ENCODE results near the gene SKAP2.

Gene SKAP2

DNA sequence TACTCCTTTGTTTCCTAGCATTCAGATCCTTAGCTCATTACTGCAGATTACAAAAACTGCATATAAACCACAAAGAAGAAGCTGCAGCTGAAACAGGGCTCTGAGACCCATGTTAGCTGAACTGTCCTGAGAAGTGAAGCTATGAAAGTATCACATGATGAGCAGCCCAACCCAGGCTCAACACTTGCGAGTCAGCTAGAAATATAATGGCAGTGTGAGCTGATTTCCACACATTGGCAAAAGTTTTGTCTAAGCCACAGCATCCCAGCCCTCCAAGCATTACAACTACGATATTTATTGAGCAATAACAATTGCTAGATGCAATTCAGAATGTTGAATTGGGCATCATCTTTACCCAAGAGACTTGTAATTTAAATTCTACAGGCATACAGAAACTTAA is 34.5 kb upstream of the SKAP2 start:
- no peak for DNase-seq (ENCODE audit: low read depth)
- no peak overlapping the region for H3K4me3 ChIP-seq (ENCODE audit: low read depth, low read length)
- TF ChIP-seq, protein P1, sequence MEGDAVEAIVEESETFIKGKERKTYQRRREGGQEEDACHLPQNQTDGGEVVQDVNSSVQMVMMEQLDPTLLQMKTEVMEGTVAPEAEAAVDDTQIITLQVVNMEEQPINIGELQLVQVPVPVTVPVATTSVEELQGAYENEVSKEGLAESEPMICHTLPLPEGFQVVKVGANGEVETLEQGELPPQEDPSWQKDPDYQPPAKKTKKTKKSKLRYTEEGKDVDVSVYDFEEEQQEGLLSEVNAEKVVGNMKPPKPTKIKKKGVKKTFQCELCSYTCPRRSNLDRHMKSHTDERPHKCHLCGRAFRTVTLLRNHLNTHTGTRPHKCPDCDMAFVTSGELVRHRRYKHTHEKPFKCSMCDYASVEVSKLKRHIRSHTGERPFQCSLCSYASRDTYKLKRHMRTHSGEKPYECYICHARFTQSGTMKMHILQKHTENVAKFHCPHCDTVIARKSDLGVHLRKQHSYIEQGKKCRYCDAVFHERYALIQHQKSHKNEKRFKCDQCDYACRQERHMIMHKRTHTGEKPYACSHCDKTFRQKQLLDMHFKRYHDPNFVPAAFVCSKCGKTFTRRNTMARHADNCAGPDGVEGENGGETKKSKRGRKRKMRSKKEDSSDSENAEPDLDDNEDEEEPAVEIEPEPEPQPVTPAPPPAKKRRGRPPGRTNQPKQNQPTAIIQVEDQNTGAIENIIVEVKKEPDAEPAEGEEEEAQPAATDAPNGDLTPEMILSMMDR (IDR thresholded peaks at IDR 0.05; ENCODE audit: insufficient read depth, low read depth, low read length, missing control alignments) = no peak

DNA sequence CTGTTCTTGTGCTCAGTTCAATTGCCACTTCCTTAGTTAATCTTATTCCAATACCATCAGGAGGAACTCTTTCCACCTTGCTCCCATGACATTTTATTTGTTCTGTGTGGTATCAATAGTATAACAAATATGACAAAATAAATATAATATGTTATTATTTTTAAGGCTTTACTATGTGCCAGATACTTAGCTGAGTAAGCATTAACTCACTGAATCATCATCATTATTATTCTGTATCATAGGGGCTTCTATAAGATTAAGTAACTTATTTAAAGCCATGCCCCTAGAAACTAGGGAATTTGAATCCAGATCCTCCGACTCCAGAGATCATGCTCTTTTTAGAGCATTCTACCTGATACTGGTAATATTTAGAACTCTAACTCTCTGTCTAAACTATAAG is 33.5 kb upstream of the SKAP2 start:
- DNase-seq (ENCODE audit: low read depth) = no peak
- TF ChIP-seq, protein P1 (IDR thresholded peaks at IDR 0.05; ENCODE audit: insufficient read depth, low read depth, low read length, missing control alignments) = no peak
- no peak overlapping the region for H3K4me3 ChIP-seq (ENCODE audit: low read depth, low read length)

DNA sequence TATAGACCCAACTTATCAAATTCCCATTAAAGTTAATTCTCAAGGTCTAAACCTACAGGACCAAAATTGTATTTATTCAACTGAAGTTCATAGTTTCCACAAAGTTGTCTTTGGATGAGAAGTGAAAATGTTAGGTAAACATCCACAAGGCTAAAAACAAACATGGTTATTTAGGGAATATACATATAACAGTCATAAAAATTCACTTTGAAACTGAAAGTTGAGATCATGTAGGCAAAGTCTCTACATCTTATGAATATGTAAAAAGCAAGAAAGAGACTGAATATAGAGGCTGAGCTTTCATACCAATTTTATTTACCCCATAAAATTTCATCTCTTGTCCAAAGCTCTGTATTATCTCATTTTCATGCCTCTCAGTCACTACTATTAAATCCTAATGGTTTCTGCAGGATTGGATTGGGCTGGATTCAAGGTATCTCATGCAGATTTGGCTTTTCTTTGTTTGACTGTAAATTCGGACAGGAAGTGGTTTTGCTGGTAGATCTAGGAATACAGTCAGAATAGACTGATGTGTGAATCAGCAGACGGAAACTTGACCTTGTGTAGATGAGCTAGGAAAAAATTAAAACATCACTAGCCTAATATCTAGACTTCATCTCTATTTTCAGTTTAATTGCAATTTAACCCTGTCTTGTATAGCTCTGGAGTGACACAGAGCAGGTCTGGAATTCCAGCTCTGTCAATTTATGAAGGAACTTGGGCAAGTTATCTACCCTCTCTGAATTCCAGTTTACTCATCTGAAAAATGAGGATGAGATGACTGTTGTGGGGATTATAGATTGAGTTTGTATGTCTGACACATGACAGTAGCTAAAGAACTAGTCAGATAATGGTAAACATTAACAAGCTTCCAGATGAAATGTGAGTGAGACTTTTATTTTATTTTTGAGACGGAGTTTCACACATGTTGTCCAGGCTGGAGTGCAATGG is 27.3 kb upstream of the SKAP2 start:
- DNase-seq (ENCODE audit: low read depth) = peak; percentile 37
- TF ChIP-seq, protein P1 (IDR thresholded peaks at IDR 0.05; ENCODE audit: insufficient read depth, low read depth, low read length, missing control alignments) = no peak

DNA sequence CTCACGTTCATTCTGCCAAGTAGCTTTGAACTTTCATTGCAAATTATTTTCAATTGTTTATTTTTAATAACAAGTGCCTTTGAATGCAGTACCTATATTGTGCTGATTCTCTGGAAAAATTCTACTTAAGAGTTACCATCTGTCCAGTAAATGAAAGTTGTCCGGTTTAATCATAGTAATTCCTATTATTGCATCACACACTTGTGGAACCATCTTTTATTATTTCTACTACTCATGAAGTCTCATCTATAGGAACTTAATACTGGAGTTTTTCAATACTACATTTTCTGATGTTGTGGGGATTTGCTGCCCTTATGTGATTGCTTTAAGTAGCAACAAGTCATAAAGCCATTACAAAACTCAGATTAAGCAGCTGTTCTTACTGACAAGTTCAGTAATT is 16.5 kb upstream of the SKAP2 start:
- TF ChIP-seq, protein P1 (IDR thresholded peaks at IDR 0.05; ENCODE audit: insufficient read depth, low read depth, low read length, missing control alignments) = no peak
- no peak overlapping the region for H3K4me3 ChIP-seq (ENCODE audit: low read depth, low read length)
- no peak for DNase-seq (ENCODE audit: low read depth)

More for the DNA sequence above, 27.3 kb upstream of the SKAP2 start:
- H3K4me3 ChIP-seq (ENCODE audit: low read depth, low read length) = no peak overlapping the region

DNA sequence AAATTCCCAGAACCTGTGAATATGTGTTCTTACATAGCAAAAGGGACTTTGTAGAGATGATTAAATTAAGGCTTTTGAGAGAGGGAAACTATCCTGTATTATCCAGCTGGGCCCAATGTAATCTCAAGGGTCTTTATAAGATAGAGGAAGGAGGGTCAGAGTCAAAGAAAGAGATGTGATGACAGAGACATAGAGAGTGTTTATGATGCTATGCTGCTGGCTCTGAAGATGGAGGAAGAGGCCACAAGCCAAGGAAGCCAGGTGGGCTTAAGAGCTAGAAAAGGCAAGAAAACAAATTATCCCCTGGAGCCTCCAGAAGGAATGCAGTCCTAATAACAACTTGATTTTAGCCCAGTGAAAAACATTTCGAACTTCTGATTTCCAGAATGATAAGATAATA is 15.3 kb upstream of the SKAP2 start:
- TF ChIP-seq, protein P1 (IDR thresholded peaks at IDR 0.05; ENCODE audit: insufficient read depth, low read depth, low read length, missing control alignments) = no peak
- no peak overlapping the region for H3K4me3 ChIP-seq (ENCODE audit: low read depth, low read length)
- no peak for DNase-seq (ENCODE audit: low read depth)

DNA sequence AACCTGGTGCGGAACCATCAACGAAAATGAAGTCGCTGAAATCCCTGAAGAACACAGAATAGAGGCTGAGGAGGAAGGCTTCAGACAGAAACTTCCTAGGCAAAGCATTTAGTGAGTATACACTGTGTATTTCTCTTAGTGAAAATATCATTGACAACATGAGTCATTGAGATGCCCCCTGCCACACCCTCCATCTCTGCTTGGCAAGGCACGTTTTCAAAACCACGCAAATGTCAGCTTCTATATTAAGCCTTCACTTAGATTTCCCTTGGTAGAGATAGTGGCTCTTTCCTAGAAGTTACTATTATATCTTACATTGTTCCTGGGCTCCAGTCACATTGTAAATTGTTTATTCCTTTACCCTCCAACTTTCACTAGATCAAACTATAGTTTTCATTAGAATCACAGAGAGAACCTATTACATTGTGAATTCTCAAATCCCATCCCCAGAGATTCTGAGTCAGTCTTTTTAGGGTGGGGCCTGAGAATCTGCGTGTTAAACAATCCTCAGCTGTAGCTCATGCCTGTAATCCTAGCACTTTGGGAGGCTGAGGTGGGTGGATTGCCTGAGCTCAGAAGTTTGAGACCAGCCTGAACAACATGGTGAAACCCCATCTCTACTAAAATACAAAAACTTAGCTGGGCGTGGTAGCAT is 4.6 kb upstream of the SKAP2 start:
- DNase-seq (ENCODE audit: low read depth) = no peak
- H3K4me3 ChIP-seq (ENCODE audit: low read depth, low read length) = no peak overlapping the region
- TF ChIP-seq, protein P1 (IDR thresholded peaks at IDR 0.05; ENCODE audit: insufficient read depth, low read depth, low read length, missing control alignments) = no peak
